ENCODE measurements around the gene DYSF.

GRCh38 chr2:71612581-71613402 lies 159.4 kb downstream of the DYSF start:
- TF ChIP-seq CTCF (IDR thresholded peaks at IDR 0.05; ENCODE audit: low read length) = no peak
- TF ChIP-seq EZH2phosphoT487 (IDR thresholded peaks at IDR 0.05; ENCODE audit: low read length) = no peak
